Keratinocyte (primary cell): ENCODE measurements around the gene PECR. TPM values are rescaled to one million over a fixed set of nuclear protein-coding genes. Genes with fewer than 3 reads are reported as not detected.
"Not testable (repeated sequence)": the region's sequence is repeated elsewhere in the genome, so short reads cannot be mapped to it uniquely, and the experiment has no call there.

Experiments
- DNase-seq: peaks from one replicate; pipeline ENCODE4 v3.0.0-alpha.2; 2011; ENCODE audit warnings: low read depth, missing footprints, low spot score
- FAIRE-seq: peaks from 2 replicates; lab custom pipeline; 2011; peaks lifted over from hg19 to GRCh38; lab: Jason Lieb, UNC
- H2AFZ ChIP-seq: 2 replicates; pipeline ENCODE4 v1.6.0; 2012; ENCODE audit warnings: low read length, control low read depth, inconsistent platforms; ENCODE audit not compliant: control insufficient read depth
- H3K27ac ChIP-seq: 2 replicates; pipeline ENCODE4 v1.5.1; 2011; ENCODE audit warnings: low read length; ENCODE audit not compliant: control insufficient read depth, insufficient read depth
- H3K27me3 ChIP-seq: 3 replicates; pipeline ENCODE4 v1.6.0; 2011; ENCODE audit warnings: low read length; ENCODE audit not compliant: control insufficient read depth, insufficient read depth; ENCODE audit errors: extremely low read depth
- H3K36me3 ChIP-seq, 2 experiments: 2 replicates in 1 of 2; 3 replicates in 1 of 2; pipeline ENCODE4 v1.5.1; 2011; ENCODE audit warnings: low read length in 2 of 2, mild to moderate bottlenecking in 1 of 2; ENCODE audit not compliant: control insufficient read depth in 2 of 2, insufficient read depth in 2 of 2; ENCODE audit errors: extremely low read depth in 1 of 2
- H3K4me1 ChIP-seq: 3 replicates; pipeline ENCODE4 v1.5.1; 2011; ENCODE audit warnings: low read length; ENCODE audit not compliant: control insufficient read depth, insufficient read depth; ENCODE audit errors: extremely low read depth
- H3K4me2 ChIP-seq: 3 replicates; pipeline ENCODE4 v1.6.0; 2011; ENCODE audit warnings: low read depth, low read length; ENCODE audit not compliant: control insufficient read depth, insufficient read depth; ENCODE audit errors: extremely low read depth
- H3K4me3 ChIP-seq, 3 experiments: fragments of 200-600 bp in 1 of 3; sonication (generic) in 1 of 3; 2 replicates in 2 of 3; 3 replicates in 1 of 3; pipeline ENCODE4 v1.5.1; 2011 to 2016; ENCODE audit warnings: low read length in 3 of 3, mild to moderate bottlenecking in 3 of 3, control low read depth in 2 of 3, inconsistent platforms in 1 of 3, low read depth in 1 of 3, mixed read lengths in 1 of 3, mixed run types in 1 of 3, moderate library complexity in 1 of 3; ENCODE audit not compliant: control insufficient read depth in 2 of 3, insufficient read depth in 2 of 3; ENCODE audit errors: extremely low read depth in 1 of 3
- H3K79me2 ChIP-seq: 2 replicates; pipeline ENCODE4 v1.6.0; 2012; ENCODE audit warnings: low read length; ENCODE audit not compliant: control insufficient read depth, insufficient read depth
- H3K9ac ChIP-seq: 3 replicates; pipeline ENCODE4 v1.6.0; 2011; ENCODE audit warnings: low read length; ENCODE audit not compliant: control insufficient read depth, insufficient read depth; ENCODE audit errors: extremely low read depth
- H3K9me1 ChIP-seq: 3 replicates; pipeline ENCODE4 v1.6.0; 2011; ENCODE audit warnings: low read length; ENCODE audit not compliant: control insufficient read depth, insufficient read depth; ENCODE audit errors: extremely low read depth
- H3K9me3 ChIP-seq: 2 replicates; pipeline ENCODE4 v1.5.1; 2012; ENCODE audit warnings: low read depth, low read length; ENCODE audit not compliant: control insufficient read depth
- H4K20me1 ChIP-seq: 3 replicates; pipeline ENCODE4 v1.6.0; 2011; ENCODE audit warnings: low read length; ENCODE audit not compliant: control insufficient read depth, insufficient read depth; ENCODE audit errors: extremely low read depth
- CTCF ChIP-seq, 3 experiments: IDR thresholded peaks in 1 of 3; conservative IDR thresholded peaks in 1 of 3; optimal IDR thresholded peaks in 1 of 3; 2 replicates in 2 of 3; 3 replicates in 1 of 3; pipeline versions ENCODE3 to v1.5.1; 2011; ENCODE audit warnings: low read length in 3 of 3, mild to moderate bottlenecking in 3 of 3, moderate library complexity in 2 of 3, control low read depth in 1 of 3, inconsistent platforms in 1 of 3; ENCODE audit not compliant: insufficient read depth in 2 of 3; ENCODE audit errors: extremely low read depth in 1 of 3
- EZH2 ChIP-seq: IDR thresholded peaks from one replicate; pipeline ENCODE4 v1.6.1; 2012; ENCODE audit warnings: inconsistent platforms, mild to moderate bottlenecking, low read length, moderate library complexity
- dilution Hi-C: fragments of 300-500 bp; cut with MboI; formaldehyde crosslinking; loops from one replicate; pipeline ENCODE4 v1.7.0; 2020; ENCODE audit warnings: low sequenced_read_pairs; ENCODE audit not compliant: extremely low pct_ligation_motif_present
- polyA plus RNA-seq, 5 experiments: library from polyadenylated mRNA; depleted of rRNA in 3 of 5; stranded (reverse) in 3 of 5; stranded (forward) in 1 of 5; unstranded in 1 of 5; fragments of >200 nt; gene quantifications; 1 replicate in 1 of 5; 2 replicates in 3 of 5; 3 replicates in 1 of 5; pipeline versions ENCODE4 v1.2.1 to v1.2.3, GENCODE V29; 2011 to 2012; ENCODE audit warnings: missing spikeins in 2 of 5, low read depth in 1 of 5, low replicate concordance in 1 of 5

PECR gene
- polyA plus RNA-seq, 1 donor (not counting 4 experiments of a cell fraction or from before 2014, with no cell fraction given), result 12.0 TPM

GRCh38 chr2:216012133-216012829 is 69.3 kb downstream of the PECR start:
- Histone ChIP-seq H3K4me3 (peak overlapping the region; percentile 67 to 99 (median 96)), H3K9me3 (no peaks in the 10 kb centered on the region), H3K4me2 (peak overlapping the region; percentile 90), H3K9me1 (no peaks in the 10 kb centered on the region), H3K27ac (peak overlapping the region; percentile 97), H4K20me1 (no peaks in the 10 kb centered on the region), H3K9ac (peak overlapping the region; percentile 92), H2AFZ (peak overlapping the region; percentile 84), H3K4me1 (peaks cover 14% of the 10 kb centered on the region), H3K79me2 (peaks cover 43% of the 10 kb centered on the region), H3K27me3 (no peaks in the 10 kb centered on the region), H3K36me3 (no peaks in the 10 kb centered on the region)
- TF ChIP-seq EZH2, result no peak
- peak in 2 of 3 experiments; percentile 29 to 31 for TF ChIP-seq CTCF (optimal IDR thresholded peaks at IDR 0.05 in 1 of 3, IDR thresholded peaks at IDR 0.05 in 1 of 3, conservative IDR thresholded peaks at IDR 0.05 in 1 of 3; ENCODE audit: extremely low read depth in 1 of 3, insufficient read depth in 2 of 3, low read length in 3 of 3)
- dilution Hi-C loops, result no loop called here
- FAIRE-seq (peak; percentile 72), DNase-seq (peak; percentile 33)

- H3K27me3 ChIP-seq, H3K9me1 ChIP-seq, H4K20me1 ChIP-seq, H3K27ac ChIP-seq, H3K4me2 ChIP-seq, H3K36me3 ChIP-seq, FAIRE-seq, H3K4me3 ChIP-seq, dilution Hi-C loops, H3K9ac ChIP-seq, H2AFZ ChIP-seq, DNase-seq, H3K9me3 ChIP-seq: not testable (repeated sequence)
- Histone ChIP-seq H3K4me1 (peaks cover 36% of the 10 kb centered on the region), H3K79me2 (peaks cover 59% of the 10 kb centered on the region)
Observed at GRCh38 chr2:216009215-216009614, 72.4 kb downstream of the PECR start.
